Karpas-422 (cell line): ENCODE results near the gene RAD51B. TPM values are rescaled to one million over a fixed set of nuclear protein-coding genes. Genes with fewer than 3 reads are reported as not detected.

Experiments
- DNase-seq: peaks from one replicate; pipeline ENCODE4 v3.0.0-alpha.2; 2015
- H2AFZ ChIP-seq: fragments of 200-600 bp; sonication (generic); 2 replicates; pipeline ENCODE4 v1.6.1; 2014; ENCODE audit warnings: antibody characterized with exemption, low read length, mixed read lengths
- H3K27ac ChIP-seq: fragments of 200-600 bp; sonication (generic); 2 replicates; pipeline ENCODE4 v1.5.1; 2014; ENCODE audit warnings: mild to moderate bottlenecking, low read length, moderate library complexity
- H3K27me3 ChIP-seq: fragments of 200-600 bp; sonication (generic); 2 replicates; pipeline ENCODE4 v1.6.1; 2014; ENCODE audit warnings: low read length, mixed read lengths
- H3K36me3 ChIP-seq: fragments of 200-600 bp; sonication (generic); 2 replicates; pipeline ENCODE4 v1.6.1; 2014; ENCODE audit warnings: low read length, mixed read lengths; ENCODE audit not compliant: insufficient read depth
- H3K4me1 ChIP-seq: fragments of 200-600 bp; sonication (generic); 2 replicates; pipeline ENCODE4 v1.6.1; 2014; ENCODE audit warnings: mild to moderate bottlenecking, low read length, mixed read lengths
- H3K4me2 ChIP-seq: fragments of 200-600 bp; sonication (generic); 2 replicates; pipeline ENCODE4 v1.6.1; 2014; ENCODE audit warnings: low read length, low read depth, mild to moderate bottlenecking; ENCODE audit not compliant: poor library complexity, severe bottlenecking
- H3K4me3 ChIP-seq: fragments of 200-600 bp; sonication (generic); 2 replicates; pipeline ENCODE4 v1.5.1; 2014; ENCODE audit warnings: mild to moderate bottlenecking, antibody characterized with exemption, low read length, mixed read lengths
- H3K79me2 ChIP-seq: fragments of 200-600 bp; sonication (generic); 2 replicates; pipeline ENCODE4 v1.6.1; 2014; ENCODE audit warnings: mild to moderate bottlenecking, low read length, mixed read lengths
- H3K9ac ChIP-seq: fragments of 200-600 bp; sonication (generic); 2 replicates; pipeline ENCODE4 v1.6.0; 2014; ENCODE audit warnings: low read length
- H3K9me2 ChIP-seq: fragments of 200-600 bp; sonication (generic), shearing (Covaris generic); replicated peaks from 2 replicates; pipeline ENCODE4 v1.6.0; 2014; ENCODE audit warnings: mild to moderate bottlenecking, low read length, moderate library complexity; ENCODE audit not compliant: insufficient read depth
- H3K9me3 ChIP-seq: fragments of 300-700, 200-600 bp; sonication (generic); 2 replicates; pipeline ENCODE4 v1.6.1; 2014; ENCODE audit warnings: low read length, mixed read lengths
- H4K20me1 ChIP-seq: fragments of 200-600 bp; sonication (generic); 2 replicates; pipeline ENCODE4 v1.6.1; 2014; ENCODE audit warnings: mild to moderate bottlenecking, antibody characterized with exemption, low read length, low read depth; ENCODE audit not compliant: insufficient read depth
- total RNA-seq: library from RNA; depleted of rRNA; stranded (reverse); fragments of >200 nt; shearing (Covaris generic); gene quantifications from 2 replicates; pipeline ENCODE4 v1.2.3, GENCODE V29; 2014; ENCODE audit warnings: low replicate concordance

Gene RAD51B
- total RNA-seq, 1 experiment from 2014 or later: 107 TPM

GRCh38 chr14:68399971-68400370 is 580.4 kb downstream of the RAD51B start:
- Histone ChIP-seq H3K9ac (no peak overlapping the region), H3K9me2 (no peaks in the 10 kb centered on the region), H3K9me3 (no peaks in the 10 kb centered on the region), H3K27ac (no peak overlapping the region), H3K4me3 (no peak overlapping the region), H3K4me1 (no peaks in the 10 kb centered on the region), H3K27me3 (no peaks in the 10 kb centered on the region), H3K36me3 (no peaks in the 10 kb centered on the region), H4K20me1 (0 out of 2 replicates have a peak, but pooled peaks cover 11% of the 10 kb centered on the region), H3K4me2 (no peak overlapping the region), H2AFZ (no peak overlapping the region), H3K79me2 (no peaks in the 10 kb centered on the region)
- no peak for DNase-seq

- Histone ChIP-seq H3K9ac (no peak overlapping the region), H3K9me3 (no peaks in the 10 kb centered on the region), H3K27ac (no peak overlapping the region), H4K20me1 (0 out of 2 replicates have a peak, but pooled peaks cover 11% of the 10 kb centered on the region), H3K79me2 (no peaks in the 10 kb centered on the region), H3K4me3 (no peak overlapping the region), H3K4me1 (no peaks in the 10 kb centered on the region), H3K27me3 (no peaks in the 10 kb centered on the region), H2AFZ (no peak overlapping the region), H3K36me3 (no peaks in the 10 kb centered on the region), H3K4me2 (no peak overlapping the region), H3K9me2 (no peaks in the 10 kb centered on the region)
- DNase-seq: no peak
Observed at GRCh38 chr14:68401317-68401716, 581.7 kb downstream of the RAD51B start.

GRCh38 chr14:68401855-68402254 is 582.3 kb downstream of the RAD51B start:
- no peaks in the 10 kb centered on the region for H3K9me2 ChIP-seq
- 0 out of 2 replicates have a peak, but pooled peaks cover 11% of the 10 kb centered on the region for H4K20me1 ChIP-seq
- no peak overlapping the region for H3K27ac ChIP-seq
- no peaks in the 10 kb centered on the region for H3K4me1 ChIP-seq
- no peaks in the 10 kb centered on the region for H3K36me3 ChIP-seq
- no peaks in the 10 kb centered on the region for H3K27me3 ChIP-seq
- H3K9me3 ChIP-seq: no peaks in the 10 kb centered on the region
- DNase-seq: no peak
- H2AFZ ChIP-seq: no peak overlapping the region
- no peak overlapping the region for H3K9ac ChIP-seq
- H3K4me3 ChIP-seq: no peak overlapping the region
- no peaks in the 10 kb centered on the region for H3K79me2 ChIP-seq
- H3K4me2 ChIP-seq: no peak overlapping the region

GRCh38 chr14:68402525-68403101 is 583.0 kb downstream of the RAD51B start:
- Histone ChIP-seq H3K36me3 (no peaks in the 10 kb centered on the region), H3K4me3 (no peak overlapping the region), H3K9me3 (no peaks in the 10 kb centered on the region), H3K4me2 (no peak overlapping the region), H3K4me1 (no peaks in the 10 kb centered on the region), H3K79me2 (no peaks in the 10 kb centered on the region), H3K27me3 (no peaks in the 10 kb centered on the region), H3K27ac (no peak overlapping the region), H3K9ac (no peak overlapping the region), H3K9me2 (no peaks in the 10 kb centered on the region), H4K20me1 (0 out of 2 replicates have a peak, but pooled peaks cover 11% of the 10 kb centered on the region), H2AFZ (no peak overlapping the region)
- DNase-seq: no peak

- Histone ChIP-seq H3K79me2 (no peaks in the 10 kb centered on the region), H3K27me3 (no peaks in the 10 kb centered on the region), H3K9ac (no peak overlapping the region), H3K4me1 (no peaks in the 10 kb centered on the region), H3K4me2 (no peak overlapping the region), H3K27ac (no peak overlapping the region), H3K9me2 (no peaks in the 10 kb centered on the region), H3K4me3 (no peak overlapping the region), H3K36me3 (no peaks in the 10 kb centered on the region), H2AFZ (no peak overlapping the region), H4K20me1 (0 out of 2 replicates have a peak, but pooled peaks cover 11% of the 10 kb centered on the region), H3K9me3 (no peaks in the 10 kb centered on the region)
- no peak for DNase-seq
Observed at GRCh38 chr14:68403191-68404145, 583.9 kb downstream of the RAD51B start.

GRCh38 chr14:68404146-68404527 is 584.6 kb downstream of the RAD51B start:
- no peak for DNase-seq
- no peak overlapping the region for H3K4me2 ChIP-seq
- H3K9ac ChIP-seq: no peak overlapping the region
- H2AFZ ChIP-seq: no peak overlapping the region
- H3K36me3 ChIP-seq: no peaks in the 10 kb centered on the region
- H3K4me3 ChIP-seq: no peak overlapping the region
- no peaks in the 10 kb centered on the region for H3K9me2 ChIP-seq
- H3K79me2 ChIP-seq: no peaks in the 10 kb centered on the region
- no peak overlapping the region for H3K27ac ChIP-seq
- no peaks in the 10 kb centered on the region for H3K9me3 ChIP-seq
- 0 out of 2 replicates have a peak, but pooled peaks cover 11% of the 10 kb centered on the region for H4K20me1 ChIP-seq
- H3K27me3 ChIP-seq: no peaks in the 10 kb centered on the region
- no peaks in the 10 kb centered on the region for H3K4me1 ChIP-seq

- Histone ChIP-seq H3K4me3 (no peak overlapping the region), H3K4me1 (no peaks in the 10 kb centered on the region), H3K9me3 (no peaks in the 10 kb centered on the region), H4K20me1 (0 out of 2 replicates have a peak, but pooled peaks cover 11% of the 10 kb centered on the region), H3K4me2 (no peak overlapping the region), H3K79me2 (no peaks in the 10 kb centered on the region), H3K27ac (no peak overlapping the region), H3K27me3 (no peaks in the 10 kb centered on the region), H3K9ac (no peak overlapping the region), H3K9me2 (no peaks in the 10 kb centered on the region), H3K36me3 (no peaks in the 10 kb centered on the region), H2AFZ (no peak overlapping the region)
- DNase-seq: no peak
Observed at GRCh38 chr14:68404652-68405183, 585.1 kb downstream of the RAD51B start.

- DNase-seq: no peak
- H3K36me3 ChIP-seq: no peaks in the 10 kb centered on the region
- H3K4me3 ChIP-seq: no peak overlapping the region
- no peaks in the 10 kb centered on the region for H3K9me3 ChIP-seq
- H2AFZ ChIP-seq: no peak overlapping the region
- no peaks in the 10 kb centered on the region for H3K27me3 ChIP-seq
- H3K4me1 ChIP-seq: no peaks in the 10 kb centered on the region
- 0 out of 2 replicates have a peak, but pooled peaks cover 6% of the 10 kb centered on the region for H4K20me1 ChIP-seq
- no peak overlapping the region for H3K27ac ChIP-seq
- no peaks in the 10 kb centered on the region for H3K9me2 ChIP-seq
- H3K9ac ChIP-seq: no peak overlapping the region
- H3K79me2 ChIP-seq: no peaks in the 10 kb centered on the region
- H3K4me2 ChIP-seq: no peak overlapping the region
Observed at GRCh38 chr14:68405961-68406360, 586.4 kb downstream of the RAD51B start.
